ENCODE data around the gene ADIPOQ.

DNA sequence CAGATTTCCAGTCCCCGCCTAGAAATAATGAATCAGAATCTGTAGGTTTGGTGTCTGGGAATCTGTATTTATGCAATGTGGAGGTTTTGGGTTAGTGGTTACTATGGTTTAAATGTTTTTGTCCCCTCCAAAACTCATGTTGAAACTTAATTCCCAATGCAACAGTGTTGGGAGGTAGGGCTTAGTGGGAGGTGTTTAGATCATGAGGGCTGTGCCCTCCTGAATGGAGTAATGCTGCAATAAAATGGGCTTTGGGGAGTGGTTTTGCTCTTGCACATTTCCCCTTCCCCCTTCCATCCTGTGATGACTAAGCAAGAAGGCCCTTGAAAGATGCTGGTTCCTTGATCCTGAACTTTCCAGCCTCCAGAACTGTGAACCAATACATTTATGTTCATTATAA lies 27.1 kb upstream of the ADIPOQ start:
- no peak for TF ChIP-seq EP300 (IDR thresholded peaks at IDR 0.05)
- TF ChIP-seq CTCF (IDR thresholded peaks at IDR 0.05) = no peak
- no peak for TF ChIP-seq POLR2A (IDR thresholded peaks at IDR 0.05; ENCODE audit: low read depth)
- no peak for TF ChIP-seq POLR2AphosphoS5 (IDR thresholded peaks at IDR 0.05)

Data from esophagus muscularis mucosa (tissue), 4 donors.